Measurements from ENCODE around the gene CTPS1. TPM values are rescaled to one million over a fixed set of nuclear protein-coding genes. Genes with fewer than 3 reads are reported as not detected.

The CTPS1 gene
- total RNA-seq, 4 donors from 2014 or later = 9.5 to 24.3 (median 14.7) TPM

GRCh38 chr1:40936931-40937339, 42.6 kb upstream of the CTPS1 start:
- no peaks in the 10 kb centered on the region for H3K4me1 ChIP-seq
- no peaks in the 10 kb centered on the region for H3K36me3 ChIP-seq
- ATAC-seq = no peak
- TF ChIP-seq CTCF (IDR thresholded peaks at IDR 0.05 in 4 of 5, conservative IDR thresholded peaks at IDR 0.05 in 1 of 5) = no peak
- TF ChIP-seq POLR2A (IDR thresholded peaks at IDR 0.05) = no peak
- no peaks in the 10 kb centered on the region for H3K27me3 ChIP-seq
- in situ Hi-C loops (cut with MboI; ENCODE audit: low sequenced_read_pairs in 4 of 4) = no loop called here
- intact Hi-C loops (cut with DNase I; ENCODE audit: low total_unique reads) = no loop called here
- H3K27ac ChIP-seq = no peak overlapping the region
- no peak overlapping the region for H3K4me3 ChIP-seq
- no peak for DNase-seq
- H3K9me3 ChIP-seq = no peaks in the 10 kb centered on the region

- H3K36me3 ChIP-seq = no peaks in the 10 kb centered on the region
- no peak for DNase-seq
- in situ Hi-C loops (cut with MboI; ENCODE audit: low sequenced_read_pairs in 4 of 4) = no loop called here
Observed at GRCh38 chr1:40938393-40938792, 41.1 kb upstream of the CTPS1 start.

GRCh38 chr1:40939320-40940059, 40.0 kb upstream of the CTPS1 start:
- Histone ChIP-seq H3K36me3 (no peaks in the 10 kb centered on the region), H3K4me3 (no peak overlapping the region), H3K4me1 (no peaks in the 10 kb centered on the region), H3K27me3 (no peaks in the 10 kb centered on the region), H3K27ac (peak overlapping the region in 1 of 4 donors; percentile 58), H3K9me3 (no peaks in the 10 kb centered on the region)
- peak; percentile 75 to 83 for ATAC-seq
- in situ Hi-C loops (cut with MboI; ENCODE audit: low sequenced_read_pairs in 4 of 4) = no loop called here
- DNase-seq = peak; percentile 8 to 48
- intact Hi-C loops (cut with DNase I; ENCODE audit: low total_unique reads) = no loop called here
- no peak for TF ChIP-seq POLR2A (IDR thresholded peaks at IDR 0.05)
- no peak for TF ChIP-seq CTCF (IDR thresholded peaks at IDR 0.05 in 4 of 5, conservative IDR thresholded peaks at IDR 0.05 in 1 of 5)

More at GRCh38 chr1:40938393-40938792, 41.1 kb upstream of the CTPS1 start:
- TF ChIP-seq POLR2A (IDR thresholded peaks at IDR 0.05) (no peak), CTCF (IDR thresholded peaks at IDR 0.05 in 4 of 5, conservative IDR thresholded peaks at IDR 0.05 in 1 of 5) (no peak)
- Histone ChIP-seq H3K9me3 (no peaks in the 10 kb centered on the region), H3K4me3 (no peak overlapping the region), H3K27me3 (no peaks in the 10 kb centered on the region), H3K4me1 (no peaks in the 10 kb centered on the region), H3K27ac (no peak overlapping the region)
- no peak for ATAC-seq
- intact Hi-C loops (cut with DNase I; ENCODE audit: low total_unique reads) = no loop called here

- no peaks in the 10 kb centered on the region for H3K9me3 ChIP-seq
- H3K4me1 ChIP-seq = no peaks in the 10 kb centered on the region
- H3K4me3 ChIP-seq = no peak overlapping the region
- intact Hi-C loops (cut with DNase I; ENCODE audit: low total_unique reads) = no loop called here
- no peak for ATAC-seq
- H3K27ac ChIP-seq = peak overlapping the region in 3 of 4 donors; percentile 24 to 43 (median 37)
- DNase-seq = no peak
- no peaks in the 10 kb centered on the region for H3K36me3 ChIP-seq
- TF ChIP-seq POLR2A (IDR thresholded peaks at IDR 0.05) (no peak), CTCF (IDR thresholded peaks at IDR 0.05 in 4 of 5, conservative IDR thresholded peaks at IDR 0.05 in 1 of 5) (no peak)
- peaks cover 0 to 3% (median 2%) of the 10 kb centered on the region in 3 donors for H3K27me3 ChIP-seq
- in situ Hi-C loops (cut with MboI; ENCODE audit: low sequenced_read_pairs in 4 of 4) = no loop called here
Observed at GRCh38 chr1:40944326-40944725, 35.2 kb upstream of the CTPS1 start.

All from gastrocnemius medialis (tissue), 4 donors.